ENCODE measurements around the gene DONSON.

The DONSON gene

DNA sequence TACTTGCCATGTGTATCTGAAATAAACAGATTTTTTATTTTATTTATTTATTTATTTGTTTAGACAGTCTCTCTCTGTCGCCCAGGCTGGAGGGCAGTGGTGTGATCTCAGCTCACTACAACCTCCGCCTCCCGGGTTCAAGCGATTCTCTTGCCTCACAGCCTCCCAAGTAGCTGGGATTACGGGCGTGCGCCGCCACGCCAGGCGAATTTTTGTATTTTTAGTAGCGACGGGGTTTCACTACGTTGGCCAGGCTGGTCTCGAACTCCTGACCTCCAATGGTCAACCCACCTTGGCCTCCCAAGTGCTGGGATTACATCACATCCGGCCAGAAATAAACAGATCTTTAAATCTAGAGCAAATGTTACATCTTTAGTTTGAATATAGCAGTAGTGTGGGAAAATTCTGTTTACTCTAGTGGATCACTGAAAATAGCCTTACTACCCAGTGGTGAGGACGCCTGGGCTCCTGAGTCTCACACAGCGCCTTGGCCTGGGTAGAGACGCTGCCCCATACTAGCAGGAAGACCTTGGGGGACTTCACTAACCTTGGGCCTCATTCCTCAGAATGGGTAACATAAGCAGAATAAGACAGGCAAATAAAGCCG, 47.3 kb downstream of the DONSON start:
- DNase-seq (ENCODE audit: low spot score): no peak

DNA sequence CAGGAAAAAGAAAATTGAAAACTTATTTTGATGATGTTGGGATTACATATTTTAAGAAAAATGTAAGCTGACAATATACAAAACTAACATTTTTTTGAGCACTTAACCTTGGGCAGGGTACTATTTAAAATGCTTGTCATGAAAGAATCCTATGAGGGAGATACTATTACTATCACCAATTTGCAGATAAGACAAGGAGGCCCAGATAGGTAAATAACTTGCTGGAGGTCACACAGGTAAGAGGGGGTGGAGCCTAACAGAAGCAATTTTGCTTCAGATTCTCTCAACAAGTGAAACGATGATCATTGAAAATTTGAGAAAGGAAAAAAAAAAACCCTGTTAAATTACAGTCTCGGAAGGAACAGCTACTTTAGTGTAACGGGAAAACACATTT, 47.8 kb downstream of the DONSON start:
- no peak for DNase-seq (ENCODE audit: low spot score)

DNA sequence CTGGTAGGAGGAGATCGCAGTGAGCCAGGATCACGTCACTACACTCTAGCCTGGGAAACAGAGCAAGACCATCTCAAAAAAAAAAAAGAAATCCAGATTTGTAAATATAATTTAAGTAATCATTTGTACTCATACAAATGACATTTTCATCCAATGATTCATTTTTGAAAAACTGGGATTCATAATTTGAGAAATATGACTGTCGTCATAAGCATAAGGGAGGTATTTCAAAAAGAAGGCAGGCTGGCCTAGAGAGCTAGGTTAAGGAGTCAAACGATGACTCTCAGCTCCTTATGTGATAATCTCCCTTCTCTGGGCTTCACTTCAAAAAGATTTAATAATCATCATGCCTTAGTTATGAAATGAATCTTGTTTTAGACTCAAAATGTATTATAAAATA, 48.9 kb downstream of the DONSON start:
- DNase-seq (ENCODE audit: low spot score): no peak

DNA sequence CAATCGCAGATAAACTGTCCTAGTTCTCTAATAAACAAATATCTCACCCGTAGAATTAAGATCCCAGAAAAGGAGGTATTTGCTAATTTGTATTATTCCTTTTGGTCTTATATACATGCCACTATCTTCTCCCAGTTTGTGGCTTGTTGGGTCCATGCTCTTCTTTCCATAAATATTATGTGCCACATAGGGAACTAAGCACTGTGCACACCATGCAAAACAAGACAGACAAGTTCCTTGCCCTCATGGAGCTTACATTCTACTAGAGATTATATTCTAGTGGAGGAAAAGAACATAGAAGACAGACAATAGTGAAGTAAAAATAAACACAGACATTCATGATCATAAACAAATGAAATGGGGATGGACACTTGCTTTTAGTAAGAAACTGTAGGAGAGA, 51.3 kb downstream of the DONSON start:
- no peak for DNase-seq (ENCODE audit: low spot score)

DNA sequence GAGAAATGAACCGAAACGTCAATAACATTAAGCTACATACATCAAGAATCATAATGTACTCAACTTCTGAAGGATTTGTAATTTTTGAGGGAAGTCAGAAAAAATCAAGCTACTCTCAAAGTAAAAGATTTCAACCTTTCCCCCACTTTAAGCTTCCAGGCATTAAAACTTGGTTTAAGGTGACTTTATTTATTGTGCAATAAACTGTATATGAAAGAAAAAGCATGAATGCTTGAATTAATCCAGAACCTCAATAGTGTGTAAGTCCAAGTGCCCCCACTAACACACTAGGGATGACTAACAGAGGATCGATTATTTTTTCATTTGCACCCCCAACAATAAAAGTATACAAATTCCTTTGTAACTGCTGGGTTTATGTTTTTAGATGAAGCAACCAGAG, 57.5 kb downstream of the DONSON start:
- no peak for DNase-seq (ENCODE audit: low spot score)
